HG03159 (cell line): Measurements from ENCODE around the gene FHOD3.
"Not testable (repeated sequence)": the region's sequence is repeated elsewhere in the genome, so short reads cannot be mapped to it uniquely, and the experiment has no call there.

Experiments used
- ATAC-seq: cut with Tn5 transposase; IDR thresholded peaks from one replicate; pipeline ENCODE4 v1.9.1; 2021; ENCODE audit warnings: mild to moderate bottlenecking, moderate library complexity; ENCODE audit not compliant: unreplicated experiment

The FHOD3 gene

DNA sequence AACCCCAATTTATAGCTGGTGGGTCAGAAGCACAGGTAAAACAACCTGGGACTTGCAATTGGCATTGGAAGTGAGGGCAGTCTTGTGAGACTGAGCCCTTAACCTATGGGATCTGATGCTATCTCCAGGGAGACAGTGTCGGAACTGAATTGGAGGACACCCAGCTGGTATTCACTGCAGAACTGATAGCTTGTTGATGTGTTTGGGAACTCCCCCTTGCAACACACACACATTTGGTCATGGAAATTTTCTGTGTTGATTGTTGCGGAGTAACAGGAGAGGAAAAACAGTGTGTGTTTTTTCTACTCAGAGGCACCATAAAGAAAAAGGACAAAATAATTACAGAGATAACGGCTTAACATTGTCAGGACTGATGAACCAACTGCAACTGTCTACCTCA lies 515.2 kb downstream of the FHOD3 start:
- no peak for ATAC-seq

- no peak for ATAC-seq
Observed at GRCh38 chr18:36813101-36813775, 515.7 kb downstream of the FHOD3 start.

GRCh38 chr18:36813824-36814223 lies 516.3 kb downstream of the FHOD3 start:
- no peak for ATAC-seq

DNA sequence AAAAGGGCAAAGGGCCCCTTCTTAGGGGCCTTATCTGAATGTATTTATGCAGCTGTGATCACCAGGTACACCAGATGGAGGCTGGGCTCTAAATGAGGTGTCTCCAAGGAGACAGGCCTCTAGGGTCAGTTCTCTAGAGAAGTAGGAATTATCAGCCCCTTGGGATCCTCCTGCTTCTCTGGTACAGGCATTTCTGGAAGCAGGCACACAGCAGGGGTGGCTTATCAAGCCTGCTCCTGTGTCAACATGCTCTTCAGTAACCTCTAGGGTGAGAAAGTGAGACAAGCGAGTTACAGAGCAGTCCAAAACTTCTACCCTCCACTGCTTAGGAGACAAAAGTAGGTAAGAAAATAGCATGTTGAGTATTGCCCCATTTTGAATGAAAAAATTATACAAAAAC lies 517.5 kb downstream of the FHOD3 start:
- ATAC-seq = no peak

DNA sequence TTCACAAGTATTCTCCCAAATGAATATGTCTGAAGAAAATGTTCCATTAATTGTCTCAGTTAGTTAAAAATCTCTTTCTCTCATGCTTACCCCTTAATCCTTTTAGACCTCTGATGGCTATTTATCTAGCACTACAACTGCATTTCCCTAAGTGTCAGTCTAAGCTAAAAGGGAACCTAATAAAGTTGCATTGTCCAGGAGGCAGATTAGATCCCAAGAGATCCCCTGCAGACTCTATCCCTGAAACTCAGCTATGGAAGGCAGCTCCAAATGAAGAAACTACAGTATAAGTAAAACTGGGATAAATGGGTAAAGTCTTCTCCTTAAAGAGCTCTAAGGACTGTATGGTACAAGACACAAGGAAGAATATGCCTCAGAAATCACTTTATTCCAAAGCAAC lies 518.6 kb downstream of the FHOD3 start:
- not testable (repeated sequence) for ATAC-seq

DNA sequence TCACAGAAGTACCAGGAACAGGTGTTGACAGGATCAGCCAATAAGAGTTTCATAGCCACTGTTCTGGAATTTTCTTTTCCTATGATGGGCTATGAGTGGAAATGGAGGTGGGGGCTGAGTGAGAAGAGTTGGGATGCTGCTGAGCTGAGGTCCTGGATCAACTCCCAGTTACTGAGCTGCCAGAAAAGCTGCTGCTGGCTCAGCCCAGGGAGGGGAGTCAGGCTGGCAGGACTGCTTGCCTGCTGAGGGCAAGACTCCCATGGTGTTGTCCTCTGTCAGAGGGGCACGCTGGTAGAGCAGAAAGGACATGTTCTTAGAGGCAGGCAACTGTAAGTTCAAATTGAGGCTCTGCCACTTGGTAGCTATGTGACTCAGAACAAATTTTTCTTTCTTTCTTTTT lies 519.5 kb downstream of the FHOD3 start:
- ATAC-seq = no peak

GRCh38 chr18:36818652-36819051 lies 521.1 kb downstream of the FHOD3 start:
- ATAC-seq = no peak

DNA sequence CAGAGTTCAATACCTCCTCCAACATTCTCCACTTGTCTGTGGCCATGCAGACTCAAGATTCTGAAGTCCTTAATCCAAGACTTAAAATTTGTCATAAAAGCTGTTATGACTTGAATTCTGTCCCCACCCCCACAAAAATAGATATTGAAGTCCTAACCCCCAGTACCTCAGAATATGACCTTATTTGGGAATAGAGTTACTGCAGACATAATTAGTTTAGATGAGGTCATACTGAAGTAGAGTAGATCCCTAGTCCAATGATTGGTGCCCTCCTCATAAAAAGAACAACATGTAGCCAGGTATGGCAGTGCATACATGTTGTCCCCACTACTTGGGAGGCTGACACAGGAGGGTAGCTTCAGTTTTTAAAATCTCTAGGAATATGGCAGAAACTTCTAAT lies 522.1 kb downstream of the FHOD3 start:
- ATAC-seq = no peak

- ATAC-seq = no peak
Observed at GRCh38 chr18:36821681-36822080, 524.2 kb downstream of the FHOD3 start.

DNA sequence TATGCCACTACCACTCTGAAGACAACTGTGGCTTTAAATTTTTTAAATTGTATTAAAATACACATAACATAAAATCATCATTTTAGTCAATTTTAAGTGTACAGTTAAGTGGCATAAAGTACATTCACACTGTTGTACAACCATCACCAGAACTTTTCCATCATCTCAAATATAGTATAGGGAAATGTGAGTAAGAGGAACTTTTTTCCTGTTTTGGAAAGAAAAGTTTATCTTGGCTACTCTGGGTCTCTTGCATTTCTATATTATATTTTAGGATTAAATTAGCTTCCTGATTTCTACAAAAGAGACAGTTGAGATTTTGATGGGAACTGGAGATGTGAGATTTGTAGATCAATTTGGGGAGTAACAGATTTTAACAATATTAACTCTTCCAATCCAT lies 528.0 kb downstream of the FHOD3 start:
- no peak for ATAC-seq

DNA sequence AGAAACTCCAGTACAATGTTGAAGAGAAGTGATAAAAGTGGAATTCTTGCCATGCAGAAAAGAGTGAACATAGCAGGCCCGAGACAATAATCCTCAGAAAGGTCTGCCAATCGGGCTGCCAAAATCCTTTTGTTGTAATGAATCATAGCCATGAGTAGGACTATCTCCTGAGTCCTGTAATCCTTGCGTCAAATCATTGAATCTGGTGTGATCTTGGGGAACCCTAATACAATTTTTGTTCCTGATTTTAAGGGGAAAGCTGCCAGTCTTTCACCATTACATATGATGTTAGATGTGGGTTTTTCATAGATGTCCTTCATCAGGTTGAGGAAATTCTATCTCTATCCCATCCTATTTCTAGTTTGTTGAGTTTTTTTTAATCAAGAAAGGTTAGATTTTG lies 529.0 kb downstream of the FHOD3 start:
- ATAC-seq = no peak

DNA sequence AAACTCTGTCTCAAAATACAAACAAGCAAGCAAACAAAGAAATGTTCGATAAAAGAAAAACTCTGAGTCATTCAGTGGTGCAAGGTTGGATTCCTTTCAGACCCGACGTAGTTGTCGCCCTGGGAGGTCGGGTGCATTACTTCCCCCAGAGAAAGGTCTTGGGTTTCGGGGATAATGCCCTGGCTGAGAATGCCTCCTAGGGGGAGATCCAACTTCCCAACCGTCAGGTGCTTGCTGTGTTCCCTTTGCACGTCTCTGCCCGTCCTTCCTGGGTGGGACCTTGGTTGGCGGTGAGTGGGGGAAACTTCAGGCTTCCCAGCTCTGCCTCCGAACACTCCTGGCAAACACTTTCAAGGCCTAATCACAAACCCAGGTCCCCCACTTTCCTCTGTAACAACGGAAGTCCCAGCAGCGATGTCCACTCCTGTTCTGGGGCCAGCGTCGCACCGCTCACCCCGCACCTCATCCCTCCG lies 530.7 kb downstream of the FHOD3 start:
- peak; percentile 2 for ATAC-seq

DNA sequence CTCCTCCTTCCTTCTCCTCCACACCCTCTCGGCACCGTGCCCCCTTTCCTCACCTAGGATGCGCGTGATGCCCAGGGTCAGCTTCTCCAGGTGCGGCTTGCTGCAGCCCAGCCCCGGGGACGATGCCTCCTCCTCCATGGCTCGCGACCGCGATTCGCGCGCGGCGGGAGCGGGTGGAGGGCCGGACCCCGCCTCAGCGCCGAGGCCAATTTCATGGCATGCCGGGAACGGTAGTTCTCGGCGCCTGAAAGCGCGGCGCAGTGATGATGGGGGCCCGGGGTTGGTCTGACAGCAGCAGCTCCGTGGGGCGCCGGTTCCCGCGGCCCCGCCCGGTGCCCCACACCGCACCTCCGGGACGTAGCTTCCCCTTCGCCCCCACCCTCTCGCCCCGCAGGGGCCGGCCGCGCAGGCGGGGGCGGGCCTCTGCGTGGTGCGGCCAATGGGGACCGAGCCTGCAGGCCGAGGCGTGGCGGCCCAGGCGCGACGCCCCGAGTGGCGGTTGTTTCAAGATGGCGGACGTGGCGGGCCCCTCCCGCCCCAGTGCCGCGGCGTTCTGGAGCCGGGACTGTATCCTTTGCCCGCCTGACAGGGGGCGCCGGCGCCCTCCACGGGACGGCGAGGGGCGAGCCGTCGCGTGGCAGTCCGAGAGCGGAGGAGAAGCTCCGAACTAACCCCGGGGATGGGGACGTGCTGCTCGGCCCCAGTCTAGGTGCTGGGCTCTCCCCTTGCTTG lies 531.3 kb downstream of the FHOD3 start, which contains the start of the genes KIAA1328 and TPGS2:
Gene KIAA1328 (plus strand): TSS at position 498 of the 732 bp plus-strand sequence. CDS start 12 bp downstream, at position 510.
Gene TPGS2 (minus strand): TSS at position 373 of the 732 bp plus-strand sequence. CDS start 235 bp downstream, at position 138.
- ATAC-seq = peak; percentile 92
